Measurements from ENCODE around the gene HMCN1. TPM values are rescaled to one million over a fixed set of nuclear protein-coding genes. Genes with fewer than 3 reads are reported as not detected.

HMCN1 gene
- total and polyA plus RNA-seq, 4 donors, result 3.2 to 149 (median 15.4) TPM

GRCh38 chr1:185846672-185847444 lies 112.7 kb downstream of the HMCN1 start:
- TF ChIP-seq CTCF (IDR thresholded peaks at IDR 0.05; ENCODE audit: control extremely low read depth, extremely low read depth), result no peak
- Histone ChIP-seq H3K9ac (ENCODE audit: insufficient read depth in 1 of 2, low read length in 2 of 2) (no peak overlapping the region), H3K9me3 (ENCODE audit: control insufficient read depth in 4 of 4, insufficient read depth in 3 of 4, low read length in 3 of 4) (no peaks in the 10 kb centered on the region), H3K27ac (ENCODE audit: low read depth in 1 of 2, low read length in 1 of 2) (no peak overlapping the region), H3K36me3 (ENCODE audit: control insufficient read depth in 4 of 4, insufficient read depth in 4 of 4, low read length in 4 of 4) (peaks cover 0 to 5% (median 0%) of the 10 kb centered on the region in 4 donors), H3K27me3 (ENCODE audit: control insufficient read depth in 3 of 3, insufficient read depth in 3 of 3, low read length in 2 of 3) (no peaks in the 10 kb centered on the region), H3K4me1 (ENCODE audit: control insufficient read depth in 5 of 5, insufficient read depth in 5 of 5, low read length in 5 of 5) (peaks cover 0 to 9% (median 2%) of the 10 kb centered on the region in 5 donors), H3K4me3 (no peak overlapping the region)
- ATAC-seq (ENCODE audit: insufficient read depth, low FRiP score) (no peak), DNase-seq (no peak)
- 84 to 87% methylated on average over 4 of the region's 4 CpGs for WGBS, 2 donors

- ATAC-seq (ENCODE audit: insufficient read depth, low FRiP score) (no peak), DNase-seq (no peak)
- Histone ChIP-seq H3K9me3 (ENCODE audit: control insufficient read depth in 4 of 4, insufficient read depth in 3 of 4, low read length in 3 of 4) (no peaks in the 10 kb centered on the region), H3K27me3 (ENCODE audit: control insufficient read depth in 3 of 3, insufficient read depth in 3 of 3, low read length in 2 of 3) (no peaks in the 10 kb centered on the region), H3K4me3 (no peak overlapping the region), H3K9ac (ENCODE audit: insufficient read depth in 1 of 2, low read length in 2 of 2) (no peak overlapping the region), H3K36me3 (ENCODE audit: control insufficient read depth in 4 of 4, insufficient read depth in 4 of 4, low read length in 4 of 4) (peaks cover 0 to 5% (median 0%) of the 10 kb centered on the region in 4 donors), H3K27ac (ENCODE audit: low read depth in 1 of 2, low read length in 1 of 2) (no peak overlapping the region), H3K4me1 (ENCODE audit: control insufficient read depth in 5 of 5, insufficient read depth in 5 of 5, low read length in 5 of 5) (peaks cover 0 to 4% (median 1%) of the 10 kb centered on the region in 5 donors)
- WGBS, 2 donors, result 79 to 94% methylated on average over 1 of the region's 1 CpG
- no peak for TF ChIP-seq CTCF (IDR thresholded peaks at IDR 0.05; ENCODE audit: control extremely low read depth, extremely low read depth)
Measured at GRCh38 chr1:185849014-185849413, 114.8 kb downstream of the HMCN1 start.

GRCh38 chr1:185850366-185850765 lies 116.2 kb downstream of the HMCN1 start:
- no peak for TF ChIP-seq CTCF (IDR thresholded peaks at IDR 0.05; ENCODE audit: control extremely low read depth, extremely low read depth)
- Histone ChIP-seq H3K27me3 (ENCODE audit: control insufficient read depth in 3 of 3, insufficient read depth in 3 of 3, low read length in 2 of 3) (no peaks in the 10 kb centered on the region), H3K4me1 (ENCODE audit: control insufficient read depth in 5 of 5, insufficient read depth in 5 of 5, low read length in 5 of 5) (peaks cover 0 to 4% (median 0%) of the 10 kb centered on the region in 5 donors), H3K9me3 (ENCODE audit: control insufficient read depth in 4 of 4, insufficient read depth in 3 of 4, low read length in 3 of 4) (no peaks in the 10 kb centered on the region), H3K27ac (ENCODE audit: low read depth in 1 of 2, low read length in 1 of 2) (no peak overlapping the region), H3K9ac (ENCODE audit: insufficient read depth in 1 of 2, low read length in 2 of 2) (no peak overlapping the region), H3K36me3 (ENCODE audit: control insufficient read depth in 4 of 4, insufficient read depth in 4 of 4, low read length in 4 of 4) (peaks cover 0 to 5% (median 0%) of the 10 kb centered on the region in 4 donors), H3K4me3 (no peak overlapping the region)
- 86 to 93% methylated on average over 1 of the region's 1 CpG for WGBS, 2 donors
- DNase-seq (no peak), ATAC-seq (ENCODE audit: insufficient read depth, low FRiP score) (no peak)

All from lung (tissue), 12 donors.